ENCODE measurements around the gene NUP210. TPM values are rescaled to one million over a fixed set of nuclear protein-coding genes. Genes with fewer than 3 reads are reported as not detected.

Gene NUP210
- total RNA-seq, 1 donor, result 0.45 TPM

DNA sequence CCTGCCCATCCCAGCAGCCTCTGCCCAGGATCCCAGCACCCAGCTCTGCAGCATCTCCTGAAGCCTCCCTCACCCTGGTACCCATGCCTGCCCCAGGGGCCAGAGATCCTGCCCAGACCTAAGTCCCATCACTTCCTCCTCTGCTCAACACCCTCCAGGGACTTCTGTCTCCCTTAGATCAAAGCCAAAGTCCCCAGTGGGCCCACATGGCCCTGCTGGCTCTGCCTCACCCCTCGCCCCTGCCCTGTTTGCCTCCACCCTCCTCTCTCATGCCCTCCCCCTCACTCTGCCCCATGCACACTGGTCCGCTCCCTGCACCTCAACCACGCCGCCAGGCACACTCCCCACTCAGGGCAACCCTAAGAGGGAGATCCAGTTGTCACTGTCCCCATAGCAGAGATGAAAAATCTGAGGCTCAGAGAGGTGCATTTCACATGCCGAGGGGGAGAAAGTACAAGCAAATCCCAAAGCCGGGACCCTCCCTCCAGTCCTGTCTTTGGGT is 146.5 kb downstream of the NUP210 start:
- no peak for DNase-seq (ENCODE audit: low read depth)
- TF ChIP-seq, protein P1, sequence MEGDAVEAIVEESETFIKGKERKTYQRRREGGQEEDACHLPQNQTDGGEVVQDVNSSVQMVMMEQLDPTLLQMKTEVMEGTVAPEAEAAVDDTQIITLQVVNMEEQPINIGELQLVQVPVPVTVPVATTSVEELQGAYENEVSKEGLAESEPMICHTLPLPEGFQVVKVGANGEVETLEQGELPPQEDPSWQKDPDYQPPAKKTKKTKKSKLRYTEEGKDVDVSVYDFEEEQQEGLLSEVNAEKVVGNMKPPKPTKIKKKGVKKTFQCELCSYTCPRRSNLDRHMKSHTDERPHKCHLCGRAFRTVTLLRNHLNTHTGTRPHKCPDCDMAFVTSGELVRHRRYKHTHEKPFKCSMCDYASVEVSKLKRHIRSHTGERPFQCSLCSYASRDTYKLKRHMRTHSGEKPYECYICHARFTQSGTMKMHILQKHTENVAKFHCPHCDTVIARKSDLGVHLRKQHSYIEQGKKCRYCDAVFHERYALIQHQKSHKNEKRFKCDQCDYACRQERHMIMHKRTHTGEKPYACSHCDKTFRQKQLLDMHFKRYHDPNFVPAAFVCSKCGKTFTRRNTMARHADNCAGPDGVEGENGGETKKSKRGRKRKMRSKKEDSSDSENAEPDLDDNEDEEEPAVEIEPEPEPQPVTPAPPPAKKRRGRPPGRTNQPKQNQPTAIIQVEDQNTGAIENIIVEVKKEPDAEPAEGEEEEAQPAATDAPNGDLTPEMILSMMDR (IDR thresholded peaks at IDR 0.05; ENCODE audit: insufficient read depth, low read length), result no peak
- H3K4me3 ChIP-seq (ENCODE audit: low read depth, low read length), result no peak overlapping the region

DNA sequence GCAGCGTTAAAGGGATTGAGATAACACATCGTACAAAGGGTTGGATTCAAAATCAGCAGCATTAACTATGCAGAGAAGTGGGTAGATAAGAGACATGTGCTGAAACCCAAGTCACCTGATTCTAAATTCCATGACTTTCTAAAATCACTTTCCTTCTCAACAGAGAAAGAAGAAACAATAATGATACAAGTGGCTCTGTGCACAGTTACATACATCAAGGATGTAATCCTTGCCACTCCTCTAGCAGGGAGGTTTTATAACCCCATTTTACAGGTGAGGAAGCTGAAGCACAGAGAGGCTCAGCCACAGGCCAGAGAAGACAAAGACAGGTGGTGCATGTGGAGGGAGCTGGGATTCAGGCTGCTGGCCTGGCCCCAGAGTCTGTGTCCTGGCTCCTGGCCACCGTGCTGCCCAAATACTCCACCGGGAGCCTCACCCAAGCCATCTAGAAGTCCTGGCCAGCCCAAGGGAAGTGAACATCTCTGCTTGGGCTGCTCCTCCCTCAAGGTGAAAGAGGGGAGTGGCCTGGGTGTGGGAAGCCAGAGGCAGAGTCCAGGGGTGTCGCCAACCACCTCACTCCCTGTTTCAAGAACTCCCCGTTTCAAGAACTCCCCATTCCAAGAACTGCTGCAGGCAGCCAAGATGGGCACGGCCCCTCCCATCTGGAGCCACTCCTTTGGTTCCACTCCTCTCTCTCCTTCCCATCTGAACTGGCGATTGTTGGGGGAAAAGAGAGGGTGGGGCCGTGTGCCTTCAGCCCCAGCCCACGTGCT is 147.1 kb downstream of the NUP210 start:
- TF ChIP-seq, protein P1 (IDR thresholded peaks at IDR 0.05; ENCODE audit: insufficient read depth, low read length), result no peak
- H3K4me3 ChIP-seq (ENCODE audit: low read depth, low read length), result no peak overlapping the region
- no peak for DNase-seq (ENCODE audit: low read depth)

DNA sequence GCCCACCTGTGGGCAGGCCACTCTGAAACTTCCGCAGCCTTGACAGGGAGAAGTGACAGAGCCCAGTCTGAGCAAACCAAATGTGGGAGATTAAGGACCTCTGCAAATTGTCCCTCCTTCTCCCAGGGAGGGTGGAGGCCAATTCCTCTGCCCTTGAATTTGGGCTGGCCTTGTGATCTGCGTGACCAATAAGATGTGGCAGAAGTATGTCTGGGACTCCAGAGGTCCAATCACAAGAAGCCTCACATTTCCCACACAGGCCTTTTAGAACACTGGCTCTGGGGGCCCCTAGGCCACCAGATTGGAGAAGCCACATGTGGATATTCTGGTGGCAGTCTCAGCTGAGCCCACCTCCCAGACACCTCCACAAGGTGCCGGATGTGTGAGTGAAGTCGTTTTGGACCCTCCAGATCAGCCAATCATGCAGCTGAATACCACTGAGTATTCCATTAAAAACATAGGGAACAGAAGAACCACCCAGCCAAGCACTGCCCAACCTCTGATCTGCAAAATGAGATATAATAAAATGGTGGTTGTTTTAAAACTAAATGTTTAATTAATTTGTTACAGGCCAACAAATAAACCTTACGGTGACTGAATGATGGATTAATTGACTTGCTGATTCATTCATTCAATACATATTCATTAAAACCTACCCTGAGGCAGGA is 150.3 kb downstream of the NUP210 start:
- DNase-seq (ENCODE audit: low read depth), result no peak
- H3K4me3 ChIP-seq (ENCODE audit: low read depth, low read length), result no peak overlapping the region
- TF ChIP-seq, protein P1 (IDR thresholded peaks at IDR 0.05; ENCODE audit: insufficient read depth, low read length), result no peak

DNA sequence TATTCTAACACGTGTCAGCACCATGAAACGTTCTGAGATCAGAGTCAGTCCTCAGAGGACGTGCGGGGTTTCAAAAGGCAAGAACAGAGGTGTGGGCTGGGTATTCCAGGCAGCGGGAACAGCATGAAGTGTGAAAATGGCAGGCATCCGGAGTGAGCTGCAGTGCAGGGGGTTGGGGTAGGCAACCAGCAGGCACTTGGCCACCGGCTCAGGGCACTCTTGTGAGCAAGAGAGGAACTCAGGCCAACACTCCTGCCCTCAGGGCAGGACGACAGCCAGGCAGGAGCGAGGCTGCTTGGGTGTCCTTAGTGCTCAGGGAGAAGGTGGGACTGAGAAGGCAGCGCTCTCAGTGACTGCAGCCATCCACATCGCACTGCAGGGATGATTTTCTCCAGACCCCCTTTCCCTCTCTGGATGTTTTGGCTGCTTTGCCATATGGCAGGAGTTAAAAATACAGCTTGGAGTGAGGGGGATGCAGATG is 151.1 kb downstream of the NUP210 start:
- TF ChIP-seq, protein P1 (IDR thresholded peaks at IDR 0.05; ENCODE audit: insufficient read depth, low read length), result no peak
- no peak for DNase-seq (ENCODE audit: low read depth)

DNA sequence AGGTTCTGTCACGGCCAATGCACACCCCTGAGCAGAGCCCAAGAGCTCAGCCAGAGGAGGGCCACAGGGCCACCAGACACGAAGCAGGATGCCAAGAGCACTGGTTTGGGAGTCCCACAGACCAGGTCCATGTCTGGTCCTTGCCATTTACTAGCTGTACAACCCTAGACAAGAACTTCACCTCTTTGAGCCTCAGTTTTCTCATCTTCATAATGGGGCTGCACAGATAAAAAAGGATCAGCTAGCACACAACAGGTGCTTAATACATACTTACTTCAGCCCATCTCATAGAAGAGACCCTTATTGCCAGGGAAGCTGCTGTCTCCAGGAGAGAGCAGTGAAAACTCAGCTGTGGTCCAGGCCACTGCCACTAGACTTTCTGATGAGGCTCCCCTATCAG is 152.0 kb downstream of the NUP210 start:
- no peak overlapping the region for H3K4me3 ChIP-seq (ENCODE audit: low read depth, low read length)
- TF ChIP-seq, protein P1 (IDR thresholded peaks at IDR 0.05; ENCODE audit: insufficient read depth, low read length), result no peak
- DNase-seq (ENCODE audit: low read depth), result no peak

More for the DNA sequence above, 151.1 kb downstream of the NUP210 start:
- H3K4me3 ChIP-seq (ENCODE audit: low read depth, low read length), result no peak overlapping the region

DNA sequence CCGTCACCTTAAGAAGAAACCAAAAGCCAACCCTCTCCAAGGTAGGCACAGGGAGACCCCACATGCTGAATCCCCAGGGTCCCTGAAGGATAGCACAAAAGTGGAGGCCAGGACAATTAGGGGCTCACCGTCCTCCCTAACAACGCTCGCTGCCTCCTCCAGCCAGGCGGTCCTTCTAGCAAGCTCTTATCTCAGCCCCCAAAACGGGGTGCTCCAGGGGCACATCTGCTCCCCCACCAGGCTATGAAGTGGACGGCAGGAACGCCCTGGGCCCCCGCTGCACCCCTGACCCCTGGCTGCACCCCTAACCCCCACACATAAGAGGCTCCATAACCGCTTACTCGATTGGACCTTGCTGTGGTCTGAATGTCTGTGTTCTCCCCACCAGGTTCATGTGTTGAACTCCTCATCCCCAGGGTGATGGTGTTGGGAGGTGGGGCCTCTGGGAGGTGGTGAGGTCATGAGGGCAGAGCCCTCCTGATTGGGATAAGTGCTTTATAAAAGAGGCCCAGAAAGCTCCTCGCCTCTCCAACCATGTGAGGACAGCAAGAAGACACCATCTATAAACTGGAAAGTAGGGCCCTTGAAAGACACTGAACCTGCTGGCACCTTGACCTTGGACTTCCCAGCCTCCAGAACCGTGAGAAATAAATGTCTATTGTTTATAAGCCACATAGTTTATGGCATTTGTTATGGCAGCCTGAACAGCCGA is 153.3 kb downstream of the NUP210 start:
- TF ChIP-seq, protein P1 (IDR thresholded peaks at IDR 0.05; ENCODE audit: insufficient read depth, low read length), result no peak
- DNase-seq (ENCODE audit: low read depth), result no peak
- H3K4me3 ChIP-seq (ENCODE audit: low read depth, low read length), result no peak overlapping the region
